B cell (primary cell): Measurements from ENCODE around the gene PNRC2. TPM values are rescaled to one million over a fixed set of nuclear protein-coding genes. Genes with fewer than 3 reads are reported as not detected.
"Not testable (repeated sequence)": the region's sequence is repeated elsewhere in the genome, so short reads cannot be mapped to it uniquely, and the experiment has no call there.

ENCODE experiments used
- ATAC-seq: fragments of 200-7000 bp; cut with Tn5 transposase; one replicate; pipeline ENCODE4 v1.10.0; 2021; ENCODE audit warnings: low read depth, mild to moderate bottlenecking, moderate number of reproducible peaks, moderate library complexity
- CTCF ChIA-PET: fragments of 350-600 bp; sonication (Branson Sonifier 250); formaldehyde crosslinking; loops from one replicate; lab custom pipeline; 2021; ENCODE audit warnings: antibody characterized with exemption, inconsistent platforms; lab: Charles Lee
- POLR2A ChIA-PET: fragments of 350-600 bp; sonication (Branson Sonifier 250); formaldehyde crosslinking; loops from one replicate; lab custom pipeline; 2021; ENCODE audit warnings: antibody characterized with exemption; lab: Charles Lee
- DNase-seq: peaks from one replicate; pipeline ENCODE4 v3.0.0; 2013
- H2AFZ ChIP-seq: 2 replicates; pipeline ENCODE4 v1.6.1; 2012; ENCODE audit warnings: mild to moderate bottlenecking, low read depth, low read length; ENCODE audit not compliant: insufficient read depth, poor library complexity, severe bottlenecking
- H3K27ac ChIP-seq, 2 donors: 1 replicate in 1 of 2; 2 replicates in 1 of 2; pipeline ENCODE4 v1.5.1; 2012 to 2013; ENCODE audit warnings: low read length in 2 of 2, mild to moderate bottlenecking in 2 of 2, moderate library complexity in 1 of 2
- H3K27me3 ChIP-seq, 4 experiments: fragments of 200-600 bp in 1 of 4; sonication (generic) in 1 of 4; replicated peaks in 1 of 4; 1 replicate in 2 of 4; 2 replicates in 2 of 4; pipeline versions ENCODE4 v1.6.1 to v1.7.0; 2013 to 2016; ENCODE audit warnings: low read length in 3 of 4, mild to moderate bottlenecking in 2 of 4, mixed read lengths in 1 of 4, moderate library complexity in 1 of 4; ENCODE audit not compliant: insufficient read depth in 4 of 4, control insufficient read depth in 3 of 4; ENCODE audit errors: control extremely low read depth in 1 of 4
- H3K36me3 ChIP-seq, 2 experiments: replicated peaks in 1 of 2; 1 replicate in 1 of 2; 2 replicates in 1 of 2; pipeline versions ENCODE4 v1.6.1 to v1.7.1; 2013; ENCODE audit warnings: low read length in 1 of 2; ENCODE audit not compliant: insufficient read depth in 2 of 2, control insufficient read depth in 1 of 2; ENCODE audit errors: control extremely low read depth in 1 of 2, extremely low read depth in 1 of 2
- H3K4me1 ChIP-seq, 2 donors: fragments of 200-600 bp in 1 of 2; sonication (generic) in 1 of 2; 1 replicate in 1 of 2; 2 replicates in 1 of 2; pipeline versions ENCODE4 v1.5.1 to v1.6.1; 2013 to 2017; ENCODE audit warnings: low read length in 2 of 2; ENCODE audit not compliant: control insufficient read depth in 2 of 2, insufficient read depth in 2 of 2
- H3K4me2 ChIP-seq: replicated peaks from 2 replicates; pipeline ENCODE3; 2012; ENCODE audit warnings: mild to moderate bottlenecking, low read depth, low read length; ENCODE audit not compliant: poor library complexity, severe bottlenecking
- H3K4me3 ChIP-seq, 5 experiments: fragments of 200-600 bp in 1 of 5; sonication (generic) in 1 of 5; 1 replicate in 3 of 5; 2 replicates in 2 of 5; pipeline versions ENCODE4 v1.5.1 to v1.7.0; 2011 to 2016; ENCODE audit warnings: low read length in 4 of 5, mild to moderate bottlenecking in 4 of 5, low read depth in 2 of 5, control low read depth in 1 of 5, moderate library complexity in 1 of 5; ENCODE audit not compliant: insufficient read depth in 1 of 5; ENCODE audit errors: control extremely low read depth in 1 of 5, extremely low read depth in 1 of 5
- H3K79me2 ChIP-seq: fragments of 200-600 bp; sonication (generic); one replicate; pipeline ENCODE4 v1.6.0; 2016; ENCODE audit warnings: low read length; ENCODE audit not compliant: control insufficient read depth, insufficient read depth
- H3K9ac ChIP-seq: fragments of 200-600 bp; sonication (generic); 2 replicates; pipeline ENCODE4 v1.6.1; 2017; ENCODE audit warnings: mild to moderate bottlenecking, low read length, moderate library complexity
- H3K9me3 ChIP-seq, 3 donors: one replicate each; pipeline versions ENCODE4 v1.6.1 to v1.7.1; 2013; ENCODE audit warnings: low read length in 2 of 3; ENCODE audit not compliant: control insufficient read depth in 2 of 3, insufficient read depth in 1 of 3; ENCODE audit errors: control extremely low read depth in 1 of 3
- H4K20me1 ChIP-seq: 2 replicates; pipeline ENCODE4 v1.6.0; 2012; ENCODE audit warnings: mild to moderate bottlenecking, low read length; ENCODE audit not compliant: insufficient read depth, control insufficient read depth, poor library complexity, severe bottlenecking
- H3K27ac Mint-ChIP-seq: one replicate; pipeline ENCODE4 v1.8.0; 2021; ENCODE audit warnings: mixed read lengths
- H3K27me3 Mint-ChIP-seq: one replicate; pipeline ENCODE4 v1.8.0; 2021; ENCODE audit warnings: mixed read lengths
- H3K4me1 Mint-ChIP-seq: one replicate; pipeline ENCODE4 v1.8.0; 2021; ENCODE audit warnings: mixed read lengths
- H3K4me3 Mint-ChIP-seq: one replicate; pipeline ENCODE4 v1.8.0; 2021; ENCODE audit warnings: mixed read lengths
- H3K9me3 Mint-ChIP-seq: one replicate; pipeline ENCODE4 v1.8.0; 2022; ENCODE audit warnings: mixed read lengths; ENCODE audit not compliant: insufficient read depth
- CTCF ChIP-seq: fragments of 200-600 bp; IDR thresholded peaks from one replicate; pipeline ENCODE4 v1.8.0; 2022; ENCODE audit warnings: antibody characterized with exemption, mild to moderate bottlenecking
- EZH2 ChIP-seq: IDR thresholded peaks from 2 replicates; pipeline ENCODE4 v1.6.1; 2012; ENCODE audit warnings: borderline replicate concordance, low read depth, mild to moderate bottlenecking, moderate library complexity, low read length; ENCODE audit not compliant: insufficient read depth, poor library complexity, severe bottlenecking
- WGBS: methylation state at CpG from one replicate; pipeline ENCODE4 v1.1.5; 2013; ENCODE audit warnings: missing lambda C conversion rate; ENCODE audit not compliant: insufficient coverage; 5-methylcytosine and 5-hydroxymethylcytosine counted together
- intact Hi-C: fragments of 100-400 bp; cut with micrococcal nuclease; formaldehyde crosslinking; loops from one replicate; pipeline ENCODE4 v1.10.0; 2022
- polyA plus RNA-seq: library from polyadenylated mRNA; depleted of rRNA; stranded (reverse); fragments of >200 nt; gene quantifications from 2 replicates; pipeline ENCODE4 v1.2.3, GENCODE V29; 2012
- total RNA-seq, 2 donors: library from RNA; stranded (reverse); fragments of 120-200 nt in 1 of 2; gene quantifications; 1 replicate in 1 of 2; 2 replicates in 1 of 2; pipeline versions ENCODE4 v1.2.3 to v1.2.4, GENCODE V29; 2013 to 2022

PNRC2 gene
- total and polyA plus RNA-seq, 2 donors (not counting 1 experiment from before 2014, with no cell fraction given): 89.8 to 174 TPM

- intact Hi-C loops: loop anchor here (2.0 kb wide), 2 partner anchors 157 to 545 kb away; partner anchors contain the start of genes GALE and RCAN3
- POLR2A ChIA-PET: interaction anchor here (0.6 to 4.6 kb wide), 16 partner anchors 11 to 186 kb away, joined by 3 to 36 read pairs (median 6); partner anchors contain the start of genes CNR2 and SRSF10
These were observed 1.4 kb upstream of the PNRC2 start for GRCh38 chr1:23958040-23958809.

GRCh38 chr1:23958810-23959460 is 693 bp upstream of the PNRC2 start:
- H4K20me1 ChIP-seq: peaks cover 8% of the 10 kb centered on the region
- peak overlapping the region; percentile 100 for H3K4me3 Mint-ChIP-seq
- intact Hi-C loops: loop anchor here (1.0 to 2.0 kb wide), 5 partner anchors 21 to 544 kb away; partner anchors contain the start of genes CNR2, GALE, RCAN3 and SRSF10
- H3K4me3 ChIP-seq: peak overlapping the region; percentile 63 to 98 (median 97)
- peak overlapping the region; percentile 75 for H2AFZ ChIP-seq
- peak; percentile 45 for TF ChIP-seq CTCF
- no peak for TF ChIP-seq EZH2
- H3K4me2 ChIP-seq: peak overlapping the region; percentile 90
- POLR2A ChIA-PET: interaction anchor here (0.6 to 4.6 kb wide), 17 partner anchors 17 to 426 kb away, joined by 3 to 36 read pairs (median 6); partner anchors contain the start of genes CNR2 and SRSF10
- peak overlapping the region; percentile 93 to 98 for H3K27ac ChIP-seq
- peaks cover 51 to 56% of the 10 kb centered on the region in 2 donors for H3K4me1 ChIP-seq
- WGBS: under 1% methylated on average over 27 of the region's 30 CpGs
- no peaks in the 10 kb centered on the region for H3K9me3 ChIP-seq
- peak overlapping the region; percentile 100 for H3K27ac Mint-ChIP-seq
- H3K27me3 Mint-ChIP-seq: no peaks in the 10 kb centered on the region
- CTCF ChIA-PET: interaction anchor here (0.6 to 3.2 kb wide), 11 partner anchors 9 to 187 kb away, joined by 3 to 19 read pairs (median 6); no protein-coding TSS in a partner anchor
- peak; percentile 73 for ATAC-seq
- H3K27me3 ChIP-seq: no peaks in the 10 kb centered on the region
- peaks cover 3 to 25% of the 10 kb centered on the region in 2 experiments for H3K36me3 ChIP-seq
- peaks cover 69% of the 10 kb centered on the region for H3K4me1 Mint-ChIP-seq
- peak overlapping the region; percentile 92 for H3K9ac ChIP-seq
- H3K79me2 ChIP-seq: peaks cover 29% of the 10 kb centered on the region
- no peaks in the 10 kb centered on the region for H3K9me3 Mint-ChIP-seq
- peak; percentile 97 for DNase-seq

More at GRCh38 chr1:23958040-23958809, 1.4 kb upstream of the PNRC2 start:
- H3K27me3 ChIP-seq, H3K27me3 Mint-ChIP-seq, H4K20me1 ChIP-seq, H3K9me3 Mint-ChIP-seq, ATAC-seq, H3K9me3 ChIP-seq: not testable (repeated sequence)
- Histone ChIP-seq H3K79me2 (peaks cover 29% of the 10 kb centered on the region), H3K27ac (peak overlapping the region; percentile 93 to 98), H2AFZ (peak overlapping the region; percentile 75), H3K4me1 (peaks cover 51 to 55% of the 10 kb centered on the region in 2 donors), H3K4me2 (peak overlapping the region; percentile 90), H3K36me3 (peaks cover 1 to 19% of the 10 kb centered on the region in 2 experiments), H3K9ac (peak overlapping the region; percentile 56), H3K4me3 (peak overlapping the region; percentile 63 to 98 (median 97))
- peak; percentile 54 for DNase-seq
- CTCF ChIA-PET: interaction anchor here (1.0 to 4.3 kb wide), 16 partner anchors 11 to 186 kb away, joined by 3 to 40 read pairs (median 8); no protein-coding TSS in a partner anchor
- Mint-ChIP-seq H3K4me1 (peaks cover 66% of the 10 kb centered on the region), H3K27ac (peak overlapping the region; percentile 100), H3K4me3 (peak overlapping the region; percentile 100)
- WGBS: 88% methylated on average over 5 of the region's 19 CpGs
